OCI-LY1 (cell line): Measurements from ENCODE around the gene OGT.

ENCODE experiments used
- CTCF ChIP-seq: fragments of 200-600 bp; sonication (generic), shearing (Covaris generic); IDR thresholded peaks from 2 replicates; pipeline ENCODE4 v1.5.1; 2017; ENCODE audit warnings: mild to moderate bottlenecking, antibody characterized with exemption, low read length, moderate library complexity, mixed read lengths
- EZH2 ChIP-seq: fragments of 200-600 bp; sonication (generic), shearing (Covaris generic); IDR thresholded peaks from 2 replicates; pipeline ENCODE4 v1.8.0; 2017; ENCODE audit warnings: borderline replicate concordance, mixed run types, mild to moderate bottlenecking, antibody characterized with exemption, low read length, moderate library complexity, mixed read lengths

- TF ChIP-seq CTCF, result no peak
- TF ChIP-seq EZH2, result no peak
Measured at GRCh38 chrX:71546879-71547278, 14.0 kb downstream of the OGT start.
